ENCODE results near the gene WDR38. TPM values are rescaled to one million over a fixed set of nuclear protein-coding genes. Genes with fewer than 3 reads are reported as not detected.

The WDR38 gene
- total RNA-seq, 2 experiments from 2014 or later = not detected

GRCh38 chr9:124884376-124884775 is 31.1 kb downstream of the WDR38 start:
- Mint-ChIP-seq H3K4me3 (no peak overlapping the region), H3K4me1 (ENCODE audit: low read depth) (no peaks in the 10 kb centered on the region), H3K9me3 (no peaks in the 10 kb centered on the region), H3K27ac (no peak overlapping the region), H3K36me3 (ENCODE audit: low read depth) (peaks cover 46% of the 10 kb centered on the region), H3K27me3 (no peaks in the 10 kb centered on the region)
- intact Hi-C loops (cut with micrococcal nuclease) = no loop called here
- ChIA-PET CTCF (interaction anchor here (0.5 to 2.0 kb wide), 2 partner anchors 31 to 88 kb away, joined by 3 to 5 read pairs; partner anchors contain the start of gene WDR38), POLR2A (interaction anchor here (0.7 to 1.0 kb wide), 3 partner anchors 9 to 413 kb away, joined by 3 to 4 read pairs (median 3); no protein-coding TSS in a partner anchor)
- ATAC-seq (no peak), DNase-seq (no peak)
- TF ChIP-seq CTCF (IDR thresholded peaks at IDR 0.05) = no peak

GRCh38 chr9:124885551-124885950 is 32.3 kb downstream of the WDR38 start:
- Mint-ChIP-seq H3K4me1 (ENCODE audit: low read depth) (no peaks in the 10 kb centered on the region), H3K9me3 (no peaks in the 10 kb centered on the region), H3K4me3 (no peak overlapping the region), H3K36me3 (ENCODE audit: low read depth) (peaks cover 57% of the 10 kb centered on the region), H3K27ac (no peak overlapping the region), H3K27me3 (no peaks in the 10 kb centered on the region)
- ATAC-seq = no peak
- intact Hi-C loops (cut with micrococcal nuclease) = no loop called here
- TF ChIP-seq CTCF (IDR thresholded peaks at IDR 0.05) = no peak
- POLR2A ChIA-PET = interaction anchor here (1.5 kb wide), 1 partner anchor 15 kb away, joined by 5 read pairs; no protein-coding TSS in a partner anchor
- DNase-seq = no peak
- CTCF ChIA-PET = interaction anchor here (1.2 kb wide), 1 partner anchor 32 kb away, joined by 3 read pairs; the partner anchor contains the start of gene WDR38

DNA sequence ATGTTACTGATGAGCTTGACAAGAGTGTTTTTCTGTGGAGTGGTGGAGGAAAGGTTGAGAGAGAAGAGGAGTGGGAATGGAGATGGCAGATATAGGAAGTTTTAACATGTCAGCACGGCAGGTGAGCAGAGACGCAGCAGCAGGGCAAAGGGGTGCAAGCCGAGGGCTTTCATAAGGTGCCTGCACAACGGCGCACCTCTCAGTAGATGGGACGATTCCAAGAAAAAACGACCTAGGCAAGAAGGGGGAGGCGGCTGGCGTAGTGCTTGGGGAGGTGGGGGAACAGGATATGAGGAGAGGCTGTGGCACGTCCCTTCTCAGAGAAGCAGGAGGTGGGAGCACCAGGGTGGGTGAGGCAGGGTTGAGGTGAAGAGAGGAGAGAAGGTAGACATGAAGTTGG is 33.2 kb downstream of the WDR38 start:
- POLR2A ChIA-PET = interaction anchor here (1.5 kb wide), 1 partner anchor 16 kb away, joined by 5 read pairs; no protein-coding TSS in a partner anchor
- DNase-seq = no peak
- H3K27me3 Mint-ChIP-seq = peaks cover 2% of the 10 kb centered on the region
- intact Hi-C loops (cut with micrococcal nuclease) = no loop called here
- H3K4me1 Mint-ChIP-seq (ENCODE audit: low read depth) = no peaks in the 10 kb centered on the region
- H3K36me3 Mint-ChIP-seq (ENCODE audit: low read depth) = peaks cover 62% of the 10 kb centered on the region
- CTCF ChIA-PET = interaction anchor here (1.2 kb wide), 1 partner anchor 33 kb away, joined by 3 read pairs; the partner anchor contains the start of gene WDR38
- H3K4me3 Mint-ChIP-seq = no peak overlapping the region
- no peak for ATAC-seq
- no peak for TF ChIP-seq CTCF (IDR thresholded peaks at IDR 0.05)
- no peaks in the 10 kb centered on the region for H3K9me3 Mint-ChIP-seq
- no peak overlapping the region for H3K27ac Mint-ChIP-seq

GRCh38 chr9:124886866-124887492 is 33.7 kb downstream of the WDR38 start:
- no peak overlapping the region for H3K27ac Mint-ChIP-seq
- no peaks in the 10 kb centered on the region for H3K4me1 Mint-ChIP-seq (ENCODE audit: low read depth)
- DNase-seq = no peak
- ChIA-PET POLR2A (interaction anchor here (1.5 kb wide), 1 partner anchor 16 kb away, joined by 5 read pairs; no protein-coding TSS in a partner anchor), CTCF (interaction anchor here (0.5 to 1.2 kb wide), 2 partner anchors 34 to 109 kb away, joined by 3 read pairs; partner anchors contain the start of gene WDR38)
- peaks cover 2% of the 10 kb centered on the region for H3K27me3 Mint-ChIP-seq
- ATAC-seq = no peak
- peaks cover 60% of the 10 kb centered on the region for H3K36me3 Mint-ChIP-seq (ENCODE audit: low read depth)
- no peak for TF ChIP-seq CTCF (IDR thresholded peaks at IDR 0.05)
- no peaks in the 10 kb centered on the region for H3K9me3 Mint-ChIP-seq
- no peak overlapping the region for H3K4me3 Mint-ChIP-seq
- intact Hi-C loops (cut with micrococcal nuclease) = no loop called here

DNA sequence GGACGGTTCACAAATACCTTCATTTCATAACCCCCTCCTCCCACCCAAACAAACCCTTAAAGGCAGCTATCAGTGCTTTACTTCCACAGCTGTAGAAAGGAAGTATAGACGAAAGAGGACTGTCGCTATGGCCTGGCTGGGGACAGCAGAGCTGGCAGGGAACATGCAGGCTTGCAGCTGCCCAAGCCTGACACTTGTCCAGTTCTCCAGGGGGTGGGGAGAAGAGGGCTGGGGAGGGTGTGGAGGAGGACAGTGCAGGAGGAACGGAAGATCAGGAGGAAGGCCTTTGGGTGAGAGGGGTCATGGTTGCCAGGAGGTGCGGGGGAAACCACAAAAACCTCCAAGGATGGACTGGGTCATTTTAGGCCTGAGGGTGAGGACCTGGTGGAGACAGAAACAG is 34.6 kb downstream of the WDR38 start:
- Mint-ChIP-seq H3K4me3 (no peak overlapping the region), H3K36me3 (ENCODE audit: low read depth) (peaks cover 60% of the 10 kb centered on the region), H3K27me3 (peaks cover 2% of the 10 kb centered on the region), H3K9me3 (no peaks in the 10 kb centered on the region), H3K4me1 (ENCODE audit: low read depth) (no peaks in the 10 kb centered on the region), H3K27ac (no peak overlapping the region)
- intact Hi-C loops (cut with micrococcal nuclease) = no loop called here
- ATAC-seq (no peak), DNase-seq (no peak)
- ChIA-PET CTCF (no interaction called here), POLR2A (no interaction called here)
- no peak for TF ChIP-seq CTCF (IDR thresholded peaks at IDR 0.05)
